WI38 (cell line): ENCODE data around the gene UBE2R2.
A peak's percentile ranks its signal among the peaks of the same experiment; 100 is the strongest.

Source experiments
- H3K4me3 ChIP-seq: 2 replicates; pipeline ENCODE4 v1.5.1; 2011; ENCODE audit warnings: low read depth, mild to moderate bottlenecking, control low read depth, low read length
- TF ChIP-seq, protein P1 (sequence below): IDR thresholded peaks from 2 replicates; pipeline ENCODE4 v1.5.1; 2012; ENCODE audit warnings: low read depth, mild to moderate bottlenecking, control low read depth, low read length

Gene UBE2R2

GRCh38 chr9:33914887-33915628, 98.1 kb downstream of the UBE2R2 start:
- TF ChIP-seq, protein P1, sequence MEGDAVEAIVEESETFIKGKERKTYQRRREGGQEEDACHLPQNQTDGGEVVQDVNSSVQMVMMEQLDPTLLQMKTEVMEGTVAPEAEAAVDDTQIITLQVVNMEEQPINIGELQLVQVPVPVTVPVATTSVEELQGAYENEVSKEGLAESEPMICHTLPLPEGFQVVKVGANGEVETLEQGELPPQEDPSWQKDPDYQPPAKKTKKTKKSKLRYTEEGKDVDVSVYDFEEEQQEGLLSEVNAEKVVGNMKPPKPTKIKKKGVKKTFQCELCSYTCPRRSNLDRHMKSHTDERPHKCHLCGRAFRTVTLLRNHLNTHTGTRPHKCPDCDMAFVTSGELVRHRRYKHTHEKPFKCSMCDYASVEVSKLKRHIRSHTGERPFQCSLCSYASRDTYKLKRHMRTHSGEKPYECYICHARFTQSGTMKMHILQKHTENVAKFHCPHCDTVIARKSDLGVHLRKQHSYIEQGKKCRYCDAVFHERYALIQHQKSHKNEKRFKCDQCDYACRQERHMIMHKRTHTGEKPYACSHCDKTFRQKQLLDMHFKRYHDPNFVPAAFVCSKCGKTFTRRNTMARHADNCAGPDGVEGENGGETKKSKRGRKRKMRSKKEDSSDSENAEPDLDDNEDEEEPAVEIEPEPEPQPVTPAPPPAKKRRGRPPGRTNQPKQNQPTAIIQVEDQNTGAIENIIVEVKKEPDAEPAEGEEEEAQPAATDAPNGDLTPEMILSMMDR: no peak
- no peak overlapping the region for H3K4me3 ChIP-seq

GRCh38 chr9:33917036-33917435, 100.1 kb downstream of the UBE2R2 start:
- TF ChIP-seq, protein P1: no peak
- H3K4me3 ChIP-seq: no peak overlapping the region

GRCh38 chr9:33919276-33919897, 102.4 kb downstream of the UBE2R2 start:
- TF ChIP-seq, protein P1: no peak

GRCh38 chr9:33921967-33922895, 105.3 kb downstream of the UBE2R2 start:
- TF ChIP-seq, protein P1: peak; percentile 82
- H3K4me3 ChIP-seq: no peak overlapping the region

More at GRCh38 chr9:33919276-33919897, 102.4 kb downstream of the UBE2R2 start:
- no peak overlapping the region for H3K4me3 ChIP-seq

- TF ChIP-seq, protein P1: no peak
Observed at GRCh38 chr9:33923079-33923478, 106.1 kb downstream of the UBE2R2 start.

DNA sequence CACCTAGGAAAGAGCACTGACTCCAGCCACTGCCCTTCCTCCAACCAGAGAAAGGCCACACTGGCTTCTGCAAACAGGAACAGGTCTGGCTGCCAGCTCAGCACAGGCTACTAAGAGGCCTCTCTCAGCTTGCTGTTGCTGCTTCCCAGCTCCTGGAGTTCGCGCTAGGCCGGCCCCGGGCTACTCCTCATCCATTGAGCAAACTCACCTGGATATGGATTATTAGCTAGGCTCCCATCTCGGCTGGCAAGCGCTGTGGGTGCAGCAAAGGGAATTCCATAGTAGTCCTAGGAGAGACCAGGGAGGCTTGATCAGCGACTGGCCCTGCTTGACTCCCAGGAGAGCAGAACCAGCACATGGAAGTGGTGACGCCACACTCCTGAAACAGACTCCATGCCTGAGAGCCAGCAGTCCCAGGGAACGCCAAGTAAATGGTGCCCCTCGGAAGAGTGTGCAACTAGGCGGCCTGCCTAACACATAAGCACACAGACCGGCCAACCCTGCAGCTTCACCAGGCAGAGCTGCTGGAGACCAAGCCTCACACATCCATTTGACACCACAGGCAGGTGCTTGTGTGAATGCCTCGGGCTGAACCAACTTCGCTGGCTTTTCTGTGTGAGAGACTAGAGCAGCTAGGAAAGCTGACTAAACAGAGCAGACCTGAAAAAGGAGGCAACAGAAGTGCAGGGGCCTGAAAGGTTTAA, 107.2 kb downstream of the UBE2R2 start:
- TF ChIP-seq, protein P1: no peak
- no peak overlapping the region for H3K4me3 ChIP-seq

More at GRCh38 chr9:33923079-33923478, 106.1 kb downstream of the UBE2R2 start:
- no peak overlapping the region for H3K4me3 ChIP-seq
